ENCODE measurements around the gene CTIF. TPM values are rescaled to one million over a fixed set of nuclear protein-coding genes. Genes with fewer than 3 reads are reported as not detected.
"Not testable (repeated sequence)": the region's sequence is repeated elsewhere in the genome, so short reads cannot be mapped to it uniquely, and the experiment has no call there.

Gene CTIF
- total RNA-seq, 1 experiment from 2014 or later = 8.2 TPM

GRCh38 chr18:48803518-48803917 is 264.7 kb downstream of the CTIF start:
- no peak for DNase-seq (ENCODE audit: low read depth)

- DNase-seq (ENCODE audit: low read depth) = no peak
These were observed 265.4 kb downstream of the CTIF start for GRCh38 chr18:48803951-48804855.

GRCh38 chr18:48804856-48805610 is 266.2 kb downstream of the CTIF start:
- DNase-seq (ENCODE audit: low read depth) = no peak

- DNase-seq (ENCODE audit: low read depth) = no peak
These were observed 267.1 kb downstream of the CTIF start for GRCh38 chr18:48805826-48806535.

- DNase-seq (ENCODE audit: low read depth) = no peak
These were observed 267.9 kb downstream of the CTIF start for GRCh38 chr18:48806551-48807261.

- DNase-seq (ENCODE audit: low read depth) = no peak
These were observed 269.6 kb downstream of the CTIF start for GRCh38 chr18:48808476-48808875.

GRCh38 chr18:48809365-48809764 is 270.5 kb downstream of the CTIF start:
- DNase-seq (ENCODE audit: low read depth) = no peak

GRCh38 chr18:48810805-48811204 is 272.0 kb downstream of the CTIF start:
- no peak for DNase-seq (ENCODE audit: low read depth)

- no peak for DNase-seq (ENCODE audit: low read depth)
These were observed 272.6 kb downstream of the CTIF start for GRCh38 chr18:48811401-48811800.

GRCh38 chr18:48811977-48812451 is 273.2 kb downstream of the CTIF start:
- DNase-seq (ENCODE audit: low read depth) = not testable (repeated sequence)

- DNase-seq (ENCODE audit: low read depth) = no peak
These were observed 274.5 kb downstream of the CTIF start for GRCh38 chr18:48813321-48813720.

GRCh38 chr18:48813833-48814489 is 275.1 kb downstream of the CTIF start:
- DNase-seq (ENCODE audit: low read depth) = no peak

GRCh38 chr18:48814490-48815178 is 275.8 kb downstream of the CTIF start:
- no peak for DNase-seq (ENCODE audit: low read depth)

- DNase-seq (ENCODE audit: low read depth) = no peak
These were observed 276.3 kb downstream of the CTIF start for GRCh38 chr18:48815179-48815515.

GRCh38 chr18:48815581-48816324 is 276.9 kb downstream of the CTIF start:
- peak; percentile 27 for DNase-seq (ENCODE audit: low read depth)

GRCh38 chr18:48816554-48816953 is 277.7 kb downstream of the CTIF start:
- no peak for DNase-seq (ENCODE audit: low read depth)

GRCh38 chr18:48817021-48817461 is 278.2 kb downstream of the CTIF start:
- DNase-seq (ENCODE audit: low read depth) = no peak

- DNase-seq (ENCODE audit: low read depth) = no peak
These were observed 279.8 kb downstream of the CTIF start for GRCh38 chr18:48818329-48819254.
